Stomach (tissue), 9 donors: ENCODE data around the gene FGF6. TPM values are rescaled to one million over a fixed set of nuclear protein-coding genes. Genes with fewer than 3 reads are reported as not detected.

Source experiments
- DNase-seq, 2 donors: peaks; one replicate each; pipeline versions ENCODE4 v3.0.0 to v3.0.0-alpha.2; 2013 to 2019
- H3K27ac ChIP-seq, 5 donors: fragments of 200-600 bp in 4 of 5; sonication (generic) in 4 of 5; one replicate each; pipeline ENCODE4 v1.5.1; 2013 to 2019; ENCODE audit warnings: mild to moderate bottlenecking in 1 of 5, moderate library complexity in 1 of 5
- H3K27me3 ChIP-seq, 3 donors: fragments of 200-600 bp; sonication (generic); one replicate each; pipeline ENCODE4 v1.5.1; 2017 to 2019; ENCODE audit warnings: mixed run types in 1 of 3
- H3K36me3 ChIP-seq, 4 donors: fragments of 200-600 bp; sonication (generic); 1 replicate in 3 of 4; 2 replicates in 1 of 4; pipeline ENCODE4 v1.5.1; 2016 to 2019
- H3K4me1 ChIP-seq, 4 donors: fragments of 200-600 bp; sonication (generic); one replicate each; pipeline ENCODE4 v1.5.1; 2016 to 2019
- H3K4me3 ChIP-seq, 4 donors: fragments of 200-600 bp; sonication (generic) in 3 of 4; one replicate each; pipeline ENCODE4 v1.5.1; 2016 to 2019; ENCODE audit warnings: mild to moderate bottlenecking in 1 of 4
- H3K9me3 ChIP-seq, 4 donors: fragments of 200-600 bp; sonication (generic); one replicate each; pipeline ENCODE4 v1.5.1; 2016 to 2019
- CTCF ChIP-seq, 7 experiments: fragments of 450-650 bp in 4 of 7; fragments of 200-600 bp in 3 of 7; sonication (generic) in 3 of 7; IDR thresholded peaks; one replicate each; pipeline ENCODE4 v1.5.1; 2016 to 2019; ENCODE audit warnings: antibody characterized with exemption in 7 of 7, control low read depth in 2 of 7, mild to moderate bottlenecking in 1 of 7
- EP300 ChIP-seq: sonication (generic); formaldehyde crosslinking; IDR thresholded peaks from one replicate; pipeline ENCODE4 v1.6.1; 2017; ENCODE audit warnings: antibody characterized with exemption
- POLR2A ChIP-seq, 4 donors: fragments of 450-650 bp; IDR thresholded peaks; one replicate each; pipeline ENCODE4 v1.6.1; 2016; ENCODE audit warnings: antibody characterized with exemption in 4 of 4, control low read depth in 2 of 4, mild to moderate bottlenecking in 1 of 4, moderate library complexity in 1 of 4
- POLR2AphosphoS5 ChIP-seq, 3 donors: sonication (generic); formaldehyde crosslinking; IDR thresholded peaks; one replicate each; pipeline ENCODE4 v1.6.1; 2016; ENCODE audit warnings: antibody characterized with exemption in 3 of 3
- WGBS, 5 donors: extraction: QIAGEN DNeasy Blood & Tissue Kit in 3 of 5; methylation state at CpG; one replicate each; pipeline versions ENCODE4 v1.1.5 to v1.1.7; 2013 to 2018; 5-methylcytosine and 5-hydroxymethylcytosine counted together
- intact Hi-C: fragments of 100-400 bp; cut with DNase I; formaldehyde crosslinking; loops from one replicate; pipeline ENCODE4 v1.15.1; 2023; ENCODE audit warnings: low total_unique reads
- polyA plus RNA-seq, 3 donors: library from polyadenylated mRNA; stranded (reverse); fragments of 200-250 nt; gene quantifications; one replicate each; pipeline ENCODE4 v1.2.3, GENCODE V29; 2013
- total RNA-seq, 5 donors: library from RNA; depleted of rRNA; stranded (reverse); fragments of >200 nt; gene quantifications; one replicate each; pipeline versions ENCODE4 v1.1.0 to v1.2.3, GENCODE V29; 2014 to 2016
- donor health status: healthy with polysubstance abuse.
- donor health status: Bipolar disorder and iron deficiency.
- donor health status: healthy.

The FGF6 gene
- total and polyA plus RNA-seq, 8 donors, result not detected

DNA sequence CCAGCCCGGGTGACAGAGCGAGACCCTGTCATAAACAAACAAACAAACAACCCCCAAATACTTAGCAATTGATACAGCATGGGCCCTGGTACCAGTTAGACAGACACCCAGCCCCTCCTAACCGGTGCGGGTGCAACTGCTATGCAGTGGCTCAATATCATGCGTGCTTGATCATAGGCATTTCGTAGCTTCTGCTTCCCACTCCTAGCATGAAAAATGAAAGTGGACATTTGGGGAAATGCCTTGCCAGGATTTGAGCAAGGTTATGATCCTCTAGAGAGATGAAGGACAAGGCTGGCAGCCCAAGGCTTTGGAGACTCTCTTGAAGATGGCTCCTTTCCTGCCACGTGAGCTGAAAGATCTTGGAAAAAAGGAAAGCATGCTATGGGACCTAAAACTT is 13.7 kb downstream of the FGF6 start:
- no peak for TF ChIP-seq EP300
- TF ChIP-seq POLR2A (IDR thresholded peaks at IDR 0.05), result no peak
- H3K9me3 ChIP-seq, result no peaks in the 10 kb centered on the region
- intact Hi-C loops, result no loop called here
- DNase-seq, result no peak
- 77 to 87% (median 83%) methylated on average over 7 of the region's 7 CpGs for WGBS, 5 donors
- H3K4me1 ChIP-seq, result no peaks in the 10 kb centered on the region
- H3K36me3 ChIP-seq, result no peaks in the 10 kb centered on the region
- peaks cover 0 to 20% (median 0%) of the 10 kb centered on the region in 3 donors for H3K27me3 ChIP-seq
- no peak overlapping the region for H3K27ac ChIP-seq
- no peak overlapping the region for H3K4me3 ChIP-seq

GRCh38 chr12:4431436-4431835 is 14.2 kb downstream of the FGF6 start:
- peaks cover 0 to 20% (median 0%) of the 10 kb centered on the region in 3 donors for H3K27me3 ChIP-seq
- H3K4me1 ChIP-seq, result no peaks in the 10 kb centered on the region
- 68 to 85% (median 82%) methylated on average over 4 of the region's 4 CpGs for WGBS, 5 donors
- H3K36me3 ChIP-seq, result no peaks in the 10 kb centered on the region
- TF ChIP-seq POLR2AphosphoS5 (IDR thresholded peaks at IDR 0.05) (no peak), EP300 (no peak), POLR2A (IDR thresholded peaks at IDR 0.05) (no peak), CTCF (IDR thresholded peaks at IDR 0.05) (no peak)
- intact Hi-C loops, result no loop called here
- no peak overlapping the region for H3K27ac ChIP-seq
- DNase-seq, result no peak
- no peak overlapping the region for H3K4me3 ChIP-seq
- H3K9me3 ChIP-seq, result no peaks in the 10 kb centered on the region

DNA sequence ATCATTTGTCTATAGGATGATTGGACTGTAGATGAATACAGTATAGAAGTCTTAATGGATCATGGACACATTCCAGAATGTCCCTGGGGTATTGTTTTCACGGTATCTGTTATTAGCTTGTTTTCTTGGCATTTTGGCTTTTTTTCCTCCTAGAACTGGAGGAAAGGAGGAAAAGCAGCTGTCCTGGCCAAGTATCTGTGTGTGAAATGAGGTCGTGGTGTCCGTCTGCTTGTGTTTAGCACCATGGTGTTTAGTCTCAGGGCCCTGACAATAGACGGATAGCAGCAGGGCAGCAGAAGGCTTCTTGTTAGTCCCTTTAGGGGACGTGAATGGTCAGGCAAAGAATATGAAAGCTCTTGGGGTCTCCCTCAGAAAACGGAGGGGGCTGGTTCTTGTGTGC is 21.2 kb downstream of the FGF6 start:
- Histone ChIP-seq H3K36me3 (no peaks in the 10 kb centered on the region), H3K4me3 (no peak overlapping the region), H3K9me3 (no peaks in the 10 kb centered on the region), H3K4me1 (no peaks in the 10 kb centered on the region), H3K27me3 (no peaks in the 10 kb centered on the region), H3K27ac (no peak overlapping the region)
- TF ChIP-seq CTCF (IDR thresholded peaks at IDR 0.05) (no peak), POLR2A (IDR thresholded peaks at IDR 0.05) (no peak), POLR2AphosphoS5 (IDR thresholded peaks at IDR 0.05) (no peak), EP300 (no peak)
- DNase-seq, result peak in 1 of 2 donors; percentile 42
- intact Hi-C loops, result no loop called here
- WGBS, 5 donors, result 46 to 63% (median 58%) methylated on average over 6 of the region's 6 CpGs

DNA sequence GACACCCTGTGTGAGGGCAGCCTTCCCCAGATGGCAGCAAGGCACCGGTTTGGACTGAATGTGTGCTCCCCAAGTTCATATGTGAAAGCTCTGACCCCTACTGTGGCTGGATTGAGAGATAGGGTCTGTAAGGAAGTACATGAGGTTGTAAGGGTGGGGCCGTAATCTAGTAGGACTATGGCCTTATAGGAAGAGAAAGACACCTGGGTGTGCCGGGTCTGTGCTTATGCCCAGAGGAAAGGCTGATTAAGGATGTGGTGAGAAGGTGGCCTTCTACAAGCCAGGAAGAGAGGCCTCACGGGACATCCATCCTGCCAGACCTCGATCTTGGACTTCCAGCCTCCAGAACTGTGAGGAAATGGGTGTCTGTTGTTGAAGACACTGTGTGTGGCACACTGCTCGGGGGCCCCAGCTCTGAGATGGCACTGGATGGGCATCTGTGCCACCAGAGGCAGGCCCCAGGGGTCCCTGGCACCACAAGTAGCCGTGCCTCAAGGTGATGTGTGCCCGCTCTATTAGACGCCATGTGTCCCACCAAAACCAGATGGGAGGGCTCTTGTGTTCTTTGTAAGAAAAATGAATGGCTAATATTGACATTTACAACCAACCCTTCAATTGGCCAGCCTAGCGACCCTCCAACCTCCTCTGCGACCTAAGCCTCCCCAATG is 22.0 kb downstream of the FGF6 start:
- Histone ChIP-seq H3K36me3 (no peaks in the 10 kb centered on the region), H3K27me3 (no peaks in the 10 kb centered on the region), H3K27ac (no peak overlapping the region), H3K9me3 (no peaks in the 10 kb centered on the region), H3K4me3 (no peak overlapping the region), H3K4me1 (no peaks in the 10 kb centered on the region)
- no peak for DNase-seq
- WGBS, 5 donors, result 74 to 81% (median 79%) methylated on average over 11 of the region's 11 CpGs
- no peak for TF ChIP-seq CTCF (IDR thresholded peaks at IDR 0.05)
- TF ChIP-seq POLR2A (IDR thresholded peaks at IDR 0.05), result no peak
- TF ChIP-seq EP300, result no peak
- TF ChIP-seq POLR2AphosphoS5 (IDR thresholded peaks at IDR 0.05), result no peak
- intact Hi-C loops, result no loop called here

- DNase-seq, result no peak
- H3K27ac ChIP-seq, result no peak overlapping the region
- H3K4me3 ChIP-seq, result no peak overlapping the region
- intact Hi-C loops, result no loop called here
- TF ChIP-seq POLR2A (IDR thresholded peaks at IDR 0.05) (no peak), CTCF (IDR thresholded peaks at IDR 0.05) (no peak), POLR2AphosphoS5 (IDR thresholded peaks at IDR 0.05) (no peak), EP300 (no peak)
- WGBS, 5 donors, result 82 to 89% (median 87%) methylated on average over 9 of the region's 9 CpGs
- no peaks in the 10 kb centered on the region for H3K9me3 ChIP-seq
- H3K27me3 ChIP-seq, result peaks cover 0 to under 1% (median 0%) of the 10 kb centered on the region in 3 donors
- no peaks in the 10 kb centered on the region for H3K36me3 ChIP-seq
- H3K4me1 ChIP-seq, result no peaks in the 10 kb centered on the region
Observed at GRCh38 chr12:4422985-4423384, 22.6 kb downstream of the FGF6 start.
